ENCODE results near the gene CHAD. TPM values are rescaled to one million over a fixed set of nuclear protein-coding genes. Genes with fewer than 3 reads are reported as not detected.
A peak's percentile ranks its signal among the peaks of the same experiment; 100 is the strongest.

The CHAD gene
- polyA plus RNA-seq, 1 experiment, result not detected

- H3K9me3 ChIP-seq (ENCODE audit: control insufficient read depth, insufficient read depth, low read length), result peaks cover 4% of the 10 kb centered on the region; the same call in 1 of the 2 replicates
- no peak overlapping the region for H3K4me3 ChIP-seq (ENCODE audit: low read depth, low read length)
- DNase-seq (ENCODE audit: low read depth, low spot score), result no peak
- TF ChIP-seq CTCF (IDR thresholded peaks at IDR 0.05; ENCODE audit: low read depth, low read length), result no peak
- CTCF ChIA-PET, result interaction anchor here (0.6 to 3.8 kb wide), 4 partner anchors 11 to 73 kb away, joined by 3 to 21 read pairs (median 6); partner anchors contain the start of gene LRRC59
- no peak overlapping the region for H3K27ac ChIP-seq (ENCODE audit: low read depth, low read length)
- peaks cover 26% of the 10 kb centered on the region for H3K27me3 ChIP-seq (ENCODE audit: control insufficient read depth, insufficient read depth, low read length)
- POLR2A ChIA-PET, result interaction anchor here (0.6 kb wide), 1 partner anchor 79 kb away, joined by 3 read pairs; no protein-coding TSS in a partner anchor
Observed at GRCh38 chr17:50471009-50471905, 2.6 kb upstream of the CHAD start.

GRCh38 chr17:50470426-50470825 is 1.7 kb upstream of the CHAD start:
- no peak for DNase-seq (ENCODE audit: low read depth, low spot score)
- Histone ChIP-seq H3K27ac (ENCODE audit: low read depth, low read length) (no peak overlapping the region), H3K27me3 (ENCODE audit: control insufficient read depth, insufficient read depth, low read length) (peaks cover 26% of the 10 kb centered on the region), H3K4me3 (ENCODE audit: low read depth, low read length) (no peak overlapping the region), H3K9me3 (ENCODE audit: control insufficient read depth, insufficient read depth, low read length) (peaks cover 4% of the 10 kb centered on the region; the same call in 1 of the 2 replicates)
- TF ChIP-seq CTCF (IDR thresholded peaks at IDR 0.05; ENCODE audit: low read depth, low read length), result no peak
- ChIA-PET CTCF (interaction anchor here (0.7 to 3.8 kb wide), 3 partner anchors 12 to 301 kb away, joined by 3 to 21 read pairs (median 4); partner anchors contain the start of gene LRRC59), POLR2A (no interaction called here)

- no peak overlapping the region for H3K27ac ChIP-seq (ENCODE audit: low read depth, low read length)
- CTCF ChIA-PET, result interaction anchor here (0.7 to 3.8 kb wide), 3 partner anchors 10 to 300 kb away, joined by 4 to 21 read pairs (median 4); partner anchors contain the start of gene LRRC59
Observed at GRCh38 chr17:50469671-50470305, 1.1 kb upstream of the CHAD start.

GRCh38 chr17:50469208-50469605 is 527 bp upstream of the CHAD start:
- Histone ChIP-seq H3K27ac (ENCODE audit: low read depth, low read length) (no peak overlapping the region), H3K4me3 (ENCODE audit: low read depth, low read length) (peak overlapping the region; percentile 40), H3K9me3 (ENCODE audit: control insufficient read depth, insufficient read depth, low read length) (peaks cover 4% of the 10 kb centered on the region; the same call in 1 of the 2 replicates), H3K27me3 (ENCODE audit: control insufficient read depth, insufficient read depth, low read length) (peaks cover 26% of the 10 kb centered on the region)
- no peak for DNase-seq (ENCODE audit: low read depth, low spot score)
- TF ChIP-seq CTCF (IDR thresholded peaks at IDR 0.05; ENCODE audit: low read depth, low read length), result no peak
- POLR2A ChIA-PET, result no interaction called here
- CTCF ChIA-PET, result interaction anchor here (1.5 to 3.8 kb wide), 2 partner anchors 10 to 71 kb away, joined by 4 to 21 read pairs; partner anchors contain the start of gene LRRC59

More at GRCh38 chr17:50469671-50470305, 1.1 kb upstream of the CHAD start:
- no peak for TF ChIP-seq CTCF (IDR thresholded peaks at IDR 0.05; ENCODE audit: low read depth, low read length)
- H3K9me3 ChIP-seq (ENCODE audit: control insufficient read depth, insufficient read depth, low read length), result peaks cover 4% of the 10 kb centered on the region; the same call in 1 of the 2 replicates
- H3K27me3 ChIP-seq (ENCODE audit: control insufficient read depth, insufficient read depth, low read length), result peaks cover 26% of the 10 kb centered on the region
- POLR2A ChIA-PET, result no interaction called here
- no peak overlapping the region for H3K4me3 ChIP-seq (ENCODE audit: low read depth, low read length)
- no peak for DNase-seq (ENCODE audit: low read depth, low spot score)

Measured in AG04450 (cell line).